Natural killer cell (primary cell): ENCODE measurements around the gene LAMA4. TPM values are rescaled to one million over a fixed set of nuclear protein-coding genes. Genes with fewer than 3 reads are reported as not detected.

Source experiments
- ATAC-seq, 3 donors: fragments of 150-1000 bp in 2 of 3; fragments of 200-7000 bp in 1 of 3; cut with Tn5 transposase; 1 replicate in 1 of 3; 2 replicates in 2 of 3; pipeline ENCODE4 v1.10.0; 2021; ENCODE audit warnings: mild to moderate bottlenecking in 2 of 3, moderate library complexity in 2 of 3
- DNase-seq, 2 donors: peaks; one replicate each; pipeline versions ENCODE4 v3.0.0 to v3.0.0-alpha.2; 2013 to 2021; ENCODE audit warnings: mixed read lengths in 1 of 2
- H3K27ac ChIP-seq: one replicate; pipeline ENCODE4 v1.5.1; 2013; ENCODE audit warnings: mild to moderate bottlenecking, low read length
- H3K27me3 ChIP-seq: one replicate; pipeline ENCODE4 v1.6.1; 2013; ENCODE audit warnings: low read length; ENCODE audit not compliant: control insufficient read depth, insufficient read depth
- H3K36me3 ChIP-seq: one replicate; pipeline ENCODE4 v1.6.1; 2013; ENCODE audit warnings: low read length; ENCODE audit not compliant: control insufficient read depth, insufficient read depth
- H3K4me1 ChIP-seq: one replicate; pipeline ENCODE4 v1.6.1; 2013; ENCODE audit warnings: low read length; ENCODE audit not compliant: control insufficient read depth, insufficient read depth
- H3K4me3 ChIP-seq: one replicate; pipeline ENCODE4 v1.5.1; 2013; ENCODE audit warnings: low read length
- H3K9me3 ChIP-seq: one replicate; pipeline ENCODE4 v1.6.1; 2013; ENCODE audit warnings: low read length; ENCODE audit not compliant: control insufficient read depth, insufficient read depth
- H3K27ac Mint-ChIP-seq, 2 donors: one replicate each; pipeline ENCODE4 v1.8.0; 2022; ENCODE audit warnings: mild to moderate bottlenecking in 2 of 2, mixed read lengths in 2 of 2, moderate library complexity in 1 of 2
- H3K27me3 Mint-ChIP-seq, 2 donors: one replicate each; pipeline ENCODE4 v1.8.0; 2022; ENCODE audit warnings: low read depth in 2 of 2, mixed read lengths in 2 of 2
- H3K36me3 Mint-ChIP-seq: one replicate; pipeline ENCODE4 v1.8.0; 2022; ENCODE audit warnings: mixed read lengths
- H3K4me1 Mint-ChIP-seq, 2 donors: one replicate each; pipeline ENCODE4 v1.8.0; 2022; ENCODE audit warnings: mixed read lengths in 2 of 2
- H3K4me3 Mint-ChIP-seq: one replicate; pipeline ENCODE4 v1.8.0; 2022; ENCODE audit warnings: mild to moderate bottlenecking, moderate library complexity, mixed read lengths
- H3K9me3 Mint-ChIP-seq, 2 donors: one replicate each; pipeline ENCODE4 v1.8.0; 2022; ENCODE audit warnings: mixed read lengths in 2 of 2
- WGBS: methylation state at CpG from one replicate; pipeline ENCODE4 v1.1.7; 2013; ENCODE audit warnings: missing lambda C conversion rate; ENCODE audit not compliant: insufficient coverage; 5-methylcytosine and 5-hydroxymethylcytosine counted together
- intact Hi-C: fragments of 100-400 bp; cut with micrococcal nuclease; formaldehyde crosslinking; loops from one replicate; pipeline ENCODE4 v1.14.2; 2022
- total RNA-seq, 4 donors: library from RNA; stranded (reverse); fragments of 120-200 nt in 1 of 4; gene quantifications; one replicate each; pipeline versions ENCODE4 v1.2.3 to v1.2.4, GENCODE V29; 2013 to 2022
- TF ChIP-seq, protein P1 (sequence below): fragments of 200-600 bp; IDR thresholded peaks from one replicate; pipeline ENCODE4 v1.8.0; 2022; ENCODE audit warnings: antibody characterized with exemption

The LAMA4 gene
- total RNA-seq, 3 donors from 2014 or later (not counting 1 experiment from before 2014, with no cell fraction given): not detected

- Mint-ChIP-seq H3K27ac (no peak overlapping the region), H3K9me3 (no peaks in the 10 kb centered on the region), H3K4me3 (no peak overlapping the region), H3K27me3 (peaks cover 22 to 68% of the 10 kb centered on the region in 2 donors), H3K4me1 (peaks cover 10% of the 10 kb centered on the region in 2 donors), H3K36me3 (no peaks in the 10 kb centered on the region)
- 92% methylated on average over 11 of the region's 11 CpGs for WGBS
- no peaks in the 10 kb centered on the region for H3K9me3 ChIP-seq
- intact Hi-C loops: no loop called here
- TF ChIP-seq, protein P1, sequence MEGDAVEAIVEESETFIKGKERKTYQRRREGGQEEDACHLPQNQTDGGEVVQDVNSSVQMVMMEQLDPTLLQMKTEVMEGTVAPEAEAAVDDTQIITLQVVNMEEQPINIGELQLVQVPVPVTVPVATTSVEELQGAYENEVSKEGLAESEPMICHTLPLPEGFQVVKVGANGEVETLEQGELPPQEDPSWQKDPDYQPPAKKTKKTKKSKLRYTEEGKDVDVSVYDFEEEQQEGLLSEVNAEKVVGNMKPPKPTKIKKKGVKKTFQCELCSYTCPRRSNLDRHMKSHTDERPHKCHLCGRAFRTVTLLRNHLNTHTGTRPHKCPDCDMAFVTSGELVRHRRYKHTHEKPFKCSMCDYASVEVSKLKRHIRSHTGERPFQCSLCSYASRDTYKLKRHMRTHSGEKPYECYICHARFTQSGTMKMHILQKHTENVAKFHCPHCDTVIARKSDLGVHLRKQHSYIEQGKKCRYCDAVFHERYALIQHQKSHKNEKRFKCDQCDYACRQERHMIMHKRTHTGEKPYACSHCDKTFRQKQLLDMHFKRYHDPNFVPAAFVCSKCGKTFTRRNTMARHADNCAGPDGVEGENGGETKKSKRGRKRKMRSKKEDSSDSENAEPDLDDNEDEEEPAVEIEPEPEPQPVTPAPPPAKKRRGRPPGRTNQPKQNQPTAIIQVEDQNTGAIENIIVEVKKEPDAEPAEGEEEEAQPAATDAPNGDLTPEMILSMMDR: no peak
- H3K27ac ChIP-seq: no peak overlapping the region
- no peak overlapping the region for H3K4me3 ChIP-seq
- H3K36me3 ChIP-seq: no peaks in the 10 kb centered on the region
- H3K27me3 ChIP-seq: peaks cover 13% of the 10 kb centered on the region
- DNase-seq (no peak), ATAC-seq (no peak)
- H3K4me1 ChIP-seq: peaks cover 8% of the 10 kb centered on the region
Observed at GRCh38 chr6:112258642-112259336, 4.4 kb upstream of the LAMA4 start.

DNA sequence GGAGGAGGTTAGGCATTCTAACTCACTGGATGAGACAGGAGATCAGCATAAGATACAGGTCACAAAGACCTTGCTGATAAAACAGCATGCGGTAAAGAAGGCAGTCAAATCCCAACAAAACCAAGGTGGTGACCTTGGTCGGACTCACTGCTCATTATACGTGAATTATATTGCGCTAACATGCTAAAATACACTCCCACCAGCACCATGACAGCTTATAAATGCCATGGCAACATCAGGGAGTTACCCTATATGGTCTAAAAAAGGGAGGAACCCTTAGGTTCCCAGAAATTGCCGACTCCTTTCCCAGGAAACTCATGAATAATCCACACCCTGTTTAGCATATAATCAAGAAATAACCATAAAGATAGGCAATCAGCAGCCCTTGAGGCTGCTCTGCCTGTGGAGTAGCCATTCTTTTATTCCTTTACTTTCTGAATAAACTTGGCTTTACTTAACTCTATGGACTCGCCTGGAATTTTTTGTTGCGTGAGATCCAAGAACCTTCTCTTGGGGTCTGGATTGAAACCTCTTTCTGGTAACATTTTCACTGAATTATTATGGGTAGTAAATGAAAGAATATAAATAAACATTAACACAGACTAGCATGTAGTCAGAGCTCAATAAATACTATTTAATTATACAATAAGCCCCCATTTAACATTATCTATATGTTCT is 3.0 kb upstream of the LAMA4 start:
- Histone ChIP-seq H3K9me3 (no peaks in the 10 kb centered on the region), H3K27me3 (peaks cover 26% of the 10 kb centered on the region), H3K36me3 (no peaks in the 10 kb centered on the region), H3K27ac (no peak overlapping the region), H3K4me3 (no peak overlapping the region), H3K4me1 (peaks cover 13% of the 10 kb centered on the region)
- H3K36me3 Mint-ChIP-seq: no peaks in the 10 kb centered on the region
- no peak for ATAC-seq
- H3K4me1 Mint-ChIP-seq: peaks cover 16% of the 10 kb centered on the region in 2 donors
- intact Hi-C loops: no loop called here
- no peaks in the 10 kb centered on the region for H3K9me3 Mint-ChIP-seq
- H3K27me3 Mint-ChIP-seq: peaks cover 29 to 74% of the 10 kb centered on the region in 2 donors
- DNase-seq: no peak
- TF ChIP-seq, protein P1: no peak
- H3K27ac Mint-ChIP-seq: no peak overlapping the region
- no peak overlapping the region for H3K4me3 Mint-ChIP-seq
- WGBS: 89% methylated on average over 7 of the region's 7 CpGs

DNA sequence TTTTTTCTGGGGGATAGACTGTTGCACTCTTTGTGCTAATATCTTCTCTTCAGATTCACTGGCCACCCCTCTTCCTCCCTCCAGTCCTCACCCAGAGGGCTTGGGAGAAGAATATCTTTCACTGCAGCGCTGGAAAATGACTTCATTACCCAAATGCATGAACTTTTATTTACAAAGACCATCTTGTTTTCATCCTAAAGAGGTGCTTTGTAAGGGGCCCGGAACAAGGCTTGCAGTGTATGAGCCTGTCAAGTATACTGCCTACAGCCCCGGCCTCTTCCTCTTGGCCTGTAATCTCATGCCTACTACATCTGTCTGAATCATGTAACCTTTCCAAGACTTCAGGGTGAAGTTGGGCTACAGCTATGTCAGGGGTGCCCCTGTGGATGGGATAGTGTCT is 554 bp upstream of the LAMA4 start:
- H3K27me3 Mint-ChIP-seq: peaks cover 37 to 89% of the 10 kb centered on the region in 2 donors
- H3K27ac ChIP-seq: no peak overlapping the region
- no peak overlapping the region for H3K27ac Mint-ChIP-seq
- peaks cover 13% of the 10 kb centered on the region for H3K4me1 ChIP-seq
- H3K36me3 Mint-ChIP-seq: no peaks in the 10 kb centered on the region
- TF ChIP-seq, protein P1: no peak
- H3K4me3 Mint-ChIP-seq: peak overlapping the region; percentile 72
- intact Hi-C loops: no loop called here
- H3K4me3 ChIP-seq: no peak overlapping the region
- peaks cover 28% of the 10 kb centered on the region for H3K27me3 ChIP-seq
- ATAC-seq (no peak), DNase-seq (no peak)
- no peaks in the 10 kb centered on the region for H3K36me3 ChIP-seq
- no peaks in the 10 kb centered on the region for H3K9me3 Mint-ChIP-seq
- H3K4me1 Mint-ChIP-seq: peaks cover 16% of the 10 kb centered on the region in 2 donors
- 81% methylated on average over 2 of the region's 3 CpGs for WGBS
- no peaks in the 10 kb centered on the region for H3K9me3 ChIP-seq
